CD4-positive, alpha-beta T cell treated with Interferon alpha-2 for 1 hour (primary cell): ENCODE measurements around the gene CCDC24.

Experiments
- DNase-seq, 2 donors: peaks; one replicate each; pipeline ENCODE4 v3.0.0-alpha.2; 2020 to 2022

The CCDC24 gene

DNA sequence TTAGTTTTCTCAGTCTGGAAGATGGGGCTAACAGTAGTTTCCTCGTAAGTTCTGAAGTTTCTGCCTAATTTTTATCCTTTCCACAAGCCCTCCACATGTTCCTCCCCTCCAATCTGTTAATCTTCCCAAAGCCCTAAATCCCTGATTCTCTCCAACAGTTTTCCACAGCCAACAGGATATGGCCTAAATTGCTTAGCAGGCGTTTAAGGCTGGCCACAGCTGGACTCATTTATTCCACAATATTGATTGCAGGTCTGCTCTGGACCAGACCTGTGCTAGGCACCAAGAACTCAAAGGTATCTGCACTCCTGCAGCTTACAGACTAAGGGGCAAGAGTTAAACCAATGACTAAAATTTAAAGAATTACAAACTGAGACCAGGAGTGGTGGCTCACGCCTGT lies 35.9 kb downstream of the CCDC24 start:
- no peak for DNase-seq

DNA sequence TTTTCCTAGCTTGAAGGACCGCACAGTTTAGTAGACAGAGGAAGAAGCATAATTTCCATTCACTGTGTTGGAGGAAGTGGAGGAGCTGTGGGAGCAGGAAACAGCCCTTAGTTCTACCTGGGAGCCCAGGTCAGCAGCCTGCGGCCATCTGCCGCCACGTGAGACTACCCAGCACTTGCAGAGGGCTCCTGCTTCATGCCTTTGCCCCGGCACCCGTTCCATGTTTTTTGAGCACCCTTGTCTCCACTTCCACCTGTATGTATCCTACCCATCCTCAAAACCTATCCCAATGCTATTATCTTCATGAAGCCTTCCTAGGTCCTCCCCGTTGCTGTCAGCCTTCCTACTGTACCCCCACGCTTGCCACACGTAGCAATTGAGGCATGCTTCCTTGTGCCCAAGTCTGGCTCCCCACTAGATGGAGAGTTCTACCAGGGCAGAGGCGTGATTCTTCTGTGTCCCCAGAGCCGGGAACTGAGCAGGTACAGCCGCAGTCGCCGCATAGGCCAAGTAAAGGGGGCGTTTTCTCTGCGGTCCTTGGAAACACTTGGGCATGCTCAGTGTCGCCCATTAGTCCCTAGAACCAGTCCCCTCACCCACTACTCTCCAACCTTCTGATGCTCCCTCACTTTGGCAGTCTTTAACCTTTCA lies 38.0 kb downstream of the CCDC24 start:
- no peak for DNase-seq

DNA sequence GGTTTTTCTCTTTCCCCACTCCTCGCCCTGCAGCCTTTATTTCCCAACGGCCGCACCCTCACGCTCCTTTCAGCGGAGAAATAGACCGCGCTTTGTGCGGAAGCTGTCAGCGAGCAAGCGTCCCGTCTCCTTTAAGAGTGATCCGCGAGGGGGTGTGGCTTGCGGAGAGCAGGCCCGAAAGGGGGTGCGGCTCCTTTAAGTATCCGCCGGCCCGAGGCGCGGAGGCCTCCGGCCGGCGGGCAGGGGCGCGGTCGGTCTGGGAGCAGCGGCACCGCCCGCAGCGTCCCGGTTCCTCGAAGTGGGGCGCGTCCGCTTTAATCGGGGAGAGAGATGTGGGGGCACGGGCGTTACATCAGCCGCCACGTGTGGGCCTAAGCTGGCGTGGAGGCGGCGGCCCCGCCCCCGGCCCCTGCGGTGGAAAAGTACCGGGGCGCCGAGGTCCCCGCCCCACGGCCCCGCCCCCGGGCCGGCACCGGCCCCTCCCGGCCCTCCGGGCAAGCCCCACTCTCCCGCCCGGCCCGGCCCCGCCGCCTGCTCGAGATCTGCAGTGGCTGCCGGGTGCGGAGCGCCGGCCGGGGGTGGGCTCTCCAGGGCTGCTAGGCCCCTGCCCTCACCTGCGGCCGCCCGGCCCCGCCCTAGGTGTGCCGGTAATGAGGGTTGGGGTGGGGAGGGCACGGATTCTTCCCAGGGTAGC lies 38.7 kb downstream of the CCDC24 start:
- DNase-seq = peak; percentile 83 to 88

DNA sequence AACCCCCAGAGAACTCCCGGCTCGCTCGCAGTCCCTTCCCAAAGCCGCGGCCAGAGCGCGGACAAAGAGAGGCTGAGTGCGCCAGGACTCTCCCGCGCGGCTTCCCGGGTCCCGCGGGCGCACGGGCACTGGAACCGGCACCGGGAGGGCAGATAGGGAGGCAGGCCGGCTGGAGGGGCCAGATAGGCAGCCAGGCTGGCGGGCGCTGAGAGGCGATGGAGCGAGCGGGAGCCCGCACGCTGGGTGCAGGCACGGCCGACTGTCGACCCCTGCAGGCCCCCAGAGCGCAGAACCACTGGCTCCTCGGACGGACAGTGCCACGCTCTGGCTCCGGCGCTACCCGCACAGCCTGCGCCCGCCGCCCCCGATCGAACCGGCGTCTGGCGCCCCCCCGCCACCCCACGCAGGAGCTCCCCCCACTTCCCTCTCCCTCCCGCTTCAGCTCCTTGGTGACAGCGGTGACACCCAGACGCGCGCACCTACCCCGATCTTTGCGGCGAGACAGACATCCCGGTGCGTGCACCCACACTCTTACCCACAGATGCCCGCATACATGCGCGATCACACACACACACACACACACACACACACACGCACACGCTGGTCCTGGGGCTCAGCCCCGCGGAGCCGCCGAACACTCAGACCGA lies 39.3 kb downstream of the CCDC24 start:
- DNase-seq = peak; percentile 28 to 62

DNA sequence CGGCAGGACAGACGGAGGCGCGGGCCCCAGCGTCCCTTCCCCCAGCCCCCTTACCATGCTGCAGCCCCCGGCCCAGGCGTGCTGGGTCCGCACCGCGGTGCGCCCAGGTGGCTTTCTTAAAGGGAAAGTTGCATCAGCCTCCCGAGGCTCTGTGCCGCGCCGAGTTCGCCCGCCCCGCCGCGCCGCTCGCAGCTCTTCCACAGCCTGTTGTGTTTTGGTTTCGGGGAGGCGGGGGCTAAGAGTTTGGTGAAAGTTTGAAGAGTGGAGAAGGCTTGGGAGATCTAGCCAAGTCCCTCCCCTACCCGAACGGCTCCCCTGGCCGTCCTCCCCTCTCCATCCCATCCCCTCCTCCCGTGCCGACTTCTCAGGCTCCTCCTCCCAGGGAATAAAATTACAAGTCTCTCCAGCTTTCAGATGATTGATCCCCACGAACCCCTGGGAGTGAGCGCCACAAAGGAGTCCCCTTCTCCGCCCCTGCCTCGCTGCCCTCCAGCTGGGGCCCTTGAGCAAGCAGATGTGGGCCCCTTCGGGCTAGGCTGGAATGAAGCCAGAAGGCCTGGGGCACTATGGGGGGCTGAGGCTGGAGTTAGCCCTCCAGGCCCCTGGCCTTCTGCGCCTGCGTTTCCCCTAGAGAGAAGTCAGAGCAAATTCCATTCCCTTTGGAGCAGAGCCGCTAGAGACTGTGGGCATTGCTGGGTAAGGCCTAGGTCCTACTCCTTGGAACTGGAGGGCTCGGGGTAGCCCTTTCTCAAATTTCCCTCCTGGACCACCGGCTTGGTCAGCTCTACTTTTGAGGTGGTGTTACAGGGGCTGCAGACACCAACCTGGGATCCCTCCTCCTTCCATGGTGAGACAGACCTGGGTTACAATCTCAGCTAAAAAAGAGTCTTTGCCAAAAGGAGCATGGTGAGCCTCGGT lies 40.1 kb downstream of the CCDC24 start, which contains the start of gene SLC6A9:
Gene SLC6A9, minus strand, starts transcription at position 211 of the 918 bp plus-strand sequence. CDS start 7,185 bp downstream, outside the sequence.
- DNase-seq = no peak

DNA sequence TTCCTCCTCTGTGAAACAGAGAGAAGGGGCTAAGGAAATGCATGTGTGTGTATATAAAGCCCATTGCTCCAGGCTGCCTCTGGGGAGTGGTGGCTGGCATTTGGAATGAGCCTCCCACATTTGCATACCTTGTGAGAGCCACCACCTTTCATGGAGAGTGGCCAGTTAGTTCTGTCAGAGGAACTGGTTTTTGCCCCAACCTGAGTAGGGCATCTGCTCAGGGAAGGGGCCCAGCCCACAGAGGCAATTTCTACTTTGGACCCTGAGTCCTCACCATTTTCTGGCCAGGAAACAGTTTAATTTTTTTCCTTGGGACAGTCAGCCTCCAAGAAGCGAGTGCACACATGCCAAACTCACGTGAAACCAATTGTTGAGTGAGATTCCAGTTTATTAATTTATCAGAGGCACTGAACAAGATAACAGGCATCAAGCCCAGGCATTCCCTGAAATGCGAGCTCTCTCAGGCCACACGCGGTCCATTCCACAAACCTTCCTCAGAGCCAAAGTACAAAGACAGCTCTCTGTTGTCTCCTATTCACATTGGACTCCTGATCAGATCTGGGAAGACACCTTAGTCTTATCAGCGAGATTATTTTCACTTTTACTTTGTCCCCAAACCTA lies 40.9 kb downstream of the CCDC24 start:
- DNase-seq = no peak

DNA sequence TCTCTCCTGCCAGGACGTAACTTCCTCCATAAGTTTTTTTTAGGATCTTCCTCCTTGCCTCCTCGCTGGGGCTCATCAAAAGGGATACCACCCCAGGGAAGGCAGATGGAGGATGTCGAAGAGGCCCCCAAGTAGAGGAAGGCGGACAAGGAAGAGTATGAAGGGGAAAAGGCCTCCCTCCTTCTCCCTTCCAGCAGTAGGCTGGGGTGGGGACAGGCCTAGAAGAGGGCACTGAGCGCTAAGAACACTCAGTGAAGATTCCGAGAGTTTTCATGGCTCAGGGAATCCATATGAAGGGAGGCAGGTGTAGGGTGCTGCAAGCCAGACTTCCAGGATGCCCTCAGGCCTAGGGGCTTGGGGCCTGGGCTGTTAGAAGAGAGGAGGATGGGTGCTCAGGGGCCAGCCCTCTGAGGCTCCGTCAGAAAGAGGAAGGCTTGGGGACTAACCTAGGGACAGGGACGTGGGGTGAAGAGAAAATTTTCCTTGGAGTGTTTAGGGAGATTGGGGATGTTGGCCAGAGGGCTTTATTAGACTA lies 41.7 kb downstream of the CCDC24 start:
- no peak for DNase-seq

DNA sequence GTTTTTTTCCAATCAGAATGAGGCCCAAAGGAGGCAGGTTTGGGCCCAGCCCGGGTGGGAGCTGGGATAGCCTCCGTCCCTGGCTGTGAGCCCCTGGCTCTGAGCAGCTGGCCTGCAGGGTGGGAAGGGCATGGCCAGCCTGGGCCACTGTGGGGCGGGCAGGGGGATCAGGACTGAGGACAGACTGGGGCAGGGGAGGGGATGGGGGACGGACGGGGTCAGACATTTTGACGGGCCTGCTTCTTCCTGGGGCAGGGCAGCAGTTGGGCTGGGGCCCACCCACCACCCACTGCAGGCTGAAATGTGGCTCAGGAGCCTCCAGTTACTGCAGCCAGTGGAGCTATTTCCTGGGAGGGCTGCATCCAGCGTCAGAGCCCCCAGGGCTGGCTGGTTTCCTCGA lies 42.4 kb downstream of the CCDC24 start:
- DNase-seq = no peak

DNA sequence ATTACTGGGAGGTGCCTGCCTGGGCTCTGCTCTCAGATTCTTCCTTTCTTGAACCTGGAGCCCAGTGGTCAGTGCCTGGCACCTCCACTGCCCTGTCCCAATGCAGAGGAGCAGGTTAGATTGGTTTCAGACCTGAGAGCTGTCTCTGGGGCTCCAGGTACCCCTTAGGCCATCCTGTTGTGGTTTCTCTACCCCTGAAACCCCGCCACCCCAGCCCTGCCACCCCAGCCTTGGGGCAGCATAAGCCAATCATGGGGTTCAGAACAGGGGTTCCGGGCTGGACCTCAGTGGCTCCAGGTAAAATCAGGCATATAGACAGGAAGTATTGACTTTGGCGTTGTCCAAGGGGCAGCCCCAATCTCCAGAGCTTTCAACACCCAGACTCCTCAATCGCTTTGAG lies 43.0 kb downstream of the CCDC24 start:
- no peak for DNase-seq

DNA sequence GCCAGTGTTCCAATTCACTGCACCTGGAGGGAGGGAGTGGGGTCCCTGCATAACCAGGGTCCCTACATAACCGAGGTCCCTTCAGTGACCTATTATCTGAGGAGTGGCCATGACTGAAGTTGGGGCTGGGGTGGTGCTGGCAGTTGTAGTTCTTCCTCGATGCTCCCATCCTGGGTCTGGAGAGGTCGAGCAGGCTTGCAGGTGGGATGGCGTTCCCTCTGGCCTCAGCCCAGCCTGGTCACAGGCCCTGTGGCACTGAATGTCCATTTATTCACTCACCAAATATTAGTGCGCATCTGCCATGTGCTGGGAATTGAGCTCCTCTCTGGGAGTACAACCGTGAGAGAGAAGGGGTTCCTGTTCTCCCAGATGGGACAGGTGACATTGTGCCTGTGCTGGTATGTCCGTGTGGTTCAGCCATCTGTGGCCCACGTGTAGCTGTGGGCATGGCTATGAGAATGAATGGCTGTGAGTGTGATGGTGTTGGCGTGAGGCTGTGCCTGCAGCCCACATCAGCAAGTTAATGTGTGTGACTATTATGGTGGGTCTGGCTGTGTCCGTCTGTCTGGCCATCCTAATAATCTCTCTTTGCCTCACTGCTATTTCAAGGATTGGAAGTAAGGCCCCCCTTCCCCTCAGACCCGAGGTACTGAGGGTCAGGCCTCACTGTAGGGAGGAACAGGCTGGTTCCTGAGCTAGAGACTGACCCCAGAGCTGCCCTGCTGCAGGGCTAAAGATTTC lies 43.7 kb downstream of the CCDC24 start:
- DNase-seq = no peak

DNA sequence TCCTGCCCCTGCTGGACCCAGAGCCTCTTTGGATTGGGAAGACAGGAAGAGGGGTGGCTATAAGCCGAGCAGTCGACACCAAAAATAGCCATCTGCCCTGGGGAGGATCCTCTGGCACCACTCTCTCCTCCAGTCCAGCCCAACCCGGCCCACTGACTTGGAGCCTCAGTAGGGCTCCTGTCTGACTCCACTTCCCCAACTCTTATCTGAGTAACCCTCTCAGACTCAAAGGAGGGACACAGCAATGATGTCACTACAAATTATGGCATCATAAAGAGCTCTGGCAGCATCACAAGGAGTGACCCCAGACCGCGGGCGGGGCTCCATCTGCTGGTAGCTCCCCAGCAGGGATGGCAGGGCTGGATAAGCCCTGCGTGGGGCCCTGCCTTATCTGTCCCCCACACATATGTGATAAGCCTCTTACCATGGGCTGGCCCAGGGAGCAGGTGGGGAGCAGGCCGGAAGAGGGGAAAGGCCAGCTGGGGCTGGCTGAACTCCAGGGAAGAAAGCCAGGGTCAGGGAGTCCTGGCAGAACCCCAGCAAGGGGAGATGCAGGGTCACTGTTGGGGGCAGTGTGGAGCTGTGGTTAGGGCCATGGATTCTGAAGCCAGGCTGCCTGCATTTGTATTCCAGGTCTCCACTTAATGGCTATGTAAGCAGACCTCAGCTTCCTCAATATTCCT lies 44.5 kb downstream of the CCDC24 start:
- no peak for DNase-seq

DNA sequence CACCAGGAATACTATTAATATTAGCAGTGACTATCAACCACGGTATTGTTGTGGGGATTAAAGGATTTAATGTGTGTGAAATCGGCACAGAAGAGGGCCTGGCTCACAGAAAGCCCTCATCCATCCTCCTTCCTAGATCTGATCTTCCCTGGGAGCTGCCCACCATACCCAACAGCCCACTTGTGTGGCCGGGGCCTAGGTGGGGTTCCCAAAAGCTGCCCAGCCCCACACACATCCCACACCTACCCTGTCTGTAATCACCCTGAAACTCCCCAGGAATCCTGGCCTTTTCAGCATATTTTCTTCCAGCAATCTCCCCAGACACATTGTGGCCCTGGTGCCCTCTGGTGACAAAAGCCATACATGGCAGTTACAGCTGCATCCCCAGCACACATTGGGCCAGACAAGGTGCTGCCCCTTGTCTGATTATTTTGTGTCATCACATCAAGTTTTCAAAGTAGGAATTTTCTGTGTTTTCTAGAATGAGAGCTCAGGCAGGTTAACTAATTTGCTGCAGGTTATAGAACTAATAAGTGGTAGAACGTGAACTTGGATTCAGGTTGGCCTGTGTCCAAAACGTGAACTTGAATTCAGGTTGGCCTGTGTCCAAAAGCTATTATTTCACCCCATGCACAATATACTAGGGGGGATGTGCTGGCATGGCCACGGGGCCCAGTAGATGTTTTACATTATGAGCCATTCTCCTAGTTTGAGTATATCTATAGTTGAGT lies 45.2 kb downstream of the CCDC24 start:
- DNase-seq = peak; percentile 58 to 74

DNA sequence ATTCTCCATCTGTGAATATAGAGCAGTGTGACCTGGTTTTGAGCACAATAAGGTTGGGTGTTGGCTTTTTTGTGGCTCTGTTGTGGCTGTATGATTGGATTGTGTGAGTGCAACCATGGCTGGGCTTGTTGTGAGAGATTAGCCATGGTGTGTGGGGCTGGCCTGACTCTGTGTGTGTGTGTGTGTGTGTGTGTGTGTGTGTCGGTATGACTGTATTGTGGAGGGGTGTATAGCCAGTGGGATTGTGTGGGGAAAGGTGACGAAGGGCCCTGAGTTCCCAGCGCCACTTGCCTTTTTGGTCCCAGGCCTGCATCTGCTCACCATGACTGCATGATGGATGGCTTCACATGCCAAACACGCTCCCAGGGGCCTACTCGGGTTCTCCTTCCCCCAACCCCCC lies 45.8 kb downstream of the CCDC24 start:
- DNase-seq = no peak

DNA sequence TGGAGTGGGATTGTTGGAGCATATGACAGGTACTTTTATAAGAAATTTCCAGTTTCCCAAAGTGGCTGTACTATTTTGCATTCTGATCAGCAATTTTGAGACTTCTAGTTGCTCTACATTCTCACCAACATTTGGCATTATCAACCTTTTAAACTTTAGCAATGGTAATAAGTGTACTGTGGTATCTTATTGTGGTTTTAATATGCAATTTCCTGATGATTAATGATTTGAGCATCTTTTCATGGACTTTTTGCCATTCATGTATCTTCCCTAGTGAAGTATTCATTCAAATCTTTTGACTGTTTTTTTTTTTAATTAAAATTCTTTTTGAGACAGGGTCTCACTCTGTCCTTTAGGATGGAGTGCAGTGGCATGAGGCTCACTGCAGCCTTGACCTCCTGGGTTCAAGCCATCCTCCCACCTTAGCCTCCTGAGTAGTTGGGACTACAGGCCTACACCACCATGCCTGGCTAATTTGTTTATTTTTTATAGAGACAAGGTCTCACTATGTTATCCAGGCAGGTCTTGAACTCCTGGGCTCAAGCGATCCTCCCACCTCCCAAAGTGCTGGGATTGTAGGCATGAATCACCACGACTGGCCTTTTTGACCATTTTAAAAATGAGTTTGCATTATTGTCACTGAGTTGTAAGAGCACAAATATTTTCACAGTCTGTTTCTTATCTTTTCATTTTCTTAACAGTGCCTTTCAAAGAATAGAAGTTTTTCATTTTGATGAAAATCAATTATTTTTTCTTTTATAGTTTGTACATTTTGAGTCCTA lies 47.7 kb downstream of the CCDC24 start:
- no peak for DNase-seq

DNA sequence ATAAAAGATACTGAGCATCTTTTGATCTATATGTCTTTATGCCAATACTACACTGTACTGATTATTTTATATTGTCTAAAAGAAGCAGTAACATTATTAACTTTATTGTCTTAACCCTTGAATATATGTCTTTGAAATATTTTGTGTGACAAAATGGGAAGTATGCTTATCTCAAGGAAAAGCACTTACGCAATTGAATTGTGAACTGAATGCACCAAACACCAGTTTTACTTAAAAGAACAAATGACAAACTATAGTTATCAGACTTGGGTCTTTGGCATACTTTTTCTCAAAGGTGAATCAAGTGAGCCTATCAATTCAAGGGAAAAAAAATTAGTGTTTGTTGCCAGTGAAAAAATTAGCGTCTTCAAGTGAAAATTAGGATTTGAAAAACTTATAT lies 49.0 kb downstream of the CCDC24 start:
- DNase-seq = no peak

DNA sequence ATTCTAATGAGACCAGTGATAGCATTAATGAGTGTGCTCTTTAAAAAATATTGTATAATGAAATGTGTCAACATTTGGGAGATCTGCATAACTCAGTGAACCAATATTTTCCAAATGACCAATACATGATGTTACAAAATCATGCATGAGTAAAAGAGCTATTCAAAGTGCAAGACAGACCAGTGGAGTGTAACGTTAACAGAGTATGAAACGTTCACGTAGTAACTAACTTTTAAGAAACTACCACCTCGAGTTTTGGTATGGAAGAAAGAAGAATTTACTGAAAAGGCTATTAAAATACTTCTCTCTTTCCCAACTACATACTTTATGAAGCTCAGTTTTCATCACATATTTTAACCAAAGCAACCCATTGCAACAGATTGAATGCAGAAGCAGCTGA lies 49.4 kb downstream of the CCDC24 start:
- no peak for DNase-seq

DNA sequence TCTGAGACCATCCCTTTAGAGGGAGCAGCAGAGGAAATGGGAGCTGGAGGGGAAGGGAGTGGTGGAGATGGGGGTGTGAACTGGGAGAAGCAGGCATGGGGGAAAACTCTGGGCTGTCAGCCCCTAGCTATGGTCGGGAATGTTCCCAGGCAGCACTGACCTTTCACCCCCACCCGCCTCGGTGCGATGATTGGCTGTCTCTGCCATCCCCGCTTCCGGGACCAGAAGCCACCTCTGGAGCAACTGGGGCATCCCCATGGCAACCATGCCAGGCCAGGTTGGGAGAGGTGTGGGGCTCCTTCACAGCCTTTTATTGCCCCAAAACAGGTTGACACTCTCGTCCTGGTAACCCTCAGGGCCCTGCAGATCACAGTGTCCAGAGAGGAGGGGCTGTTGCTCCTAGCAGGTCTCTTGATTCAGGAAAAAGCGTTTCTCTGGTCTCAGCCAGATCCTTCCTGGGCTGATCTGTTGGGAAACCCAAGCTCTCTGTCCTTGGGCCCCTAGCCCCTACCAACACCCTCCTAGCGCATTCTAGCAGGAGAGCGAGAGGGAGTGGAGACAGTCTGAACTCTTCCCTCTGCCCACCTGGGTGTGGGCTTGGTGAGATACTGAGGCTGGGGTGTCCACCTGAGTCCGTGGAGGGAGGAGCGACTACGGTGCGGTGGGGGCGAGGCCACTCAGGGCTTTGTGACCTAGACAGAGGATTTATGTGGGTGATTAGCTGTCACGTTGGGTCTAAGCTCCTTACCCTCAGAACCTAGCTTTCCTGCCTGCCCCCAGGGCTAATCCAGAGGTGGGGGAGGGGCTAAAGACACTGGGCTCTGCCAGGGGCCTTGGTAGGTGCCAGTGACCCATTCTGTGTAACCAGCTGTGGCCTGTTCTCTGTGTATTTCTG lies 52.0 kb downstream of the CCDC24 start:
- no peak for DNase-seq

DNA sequence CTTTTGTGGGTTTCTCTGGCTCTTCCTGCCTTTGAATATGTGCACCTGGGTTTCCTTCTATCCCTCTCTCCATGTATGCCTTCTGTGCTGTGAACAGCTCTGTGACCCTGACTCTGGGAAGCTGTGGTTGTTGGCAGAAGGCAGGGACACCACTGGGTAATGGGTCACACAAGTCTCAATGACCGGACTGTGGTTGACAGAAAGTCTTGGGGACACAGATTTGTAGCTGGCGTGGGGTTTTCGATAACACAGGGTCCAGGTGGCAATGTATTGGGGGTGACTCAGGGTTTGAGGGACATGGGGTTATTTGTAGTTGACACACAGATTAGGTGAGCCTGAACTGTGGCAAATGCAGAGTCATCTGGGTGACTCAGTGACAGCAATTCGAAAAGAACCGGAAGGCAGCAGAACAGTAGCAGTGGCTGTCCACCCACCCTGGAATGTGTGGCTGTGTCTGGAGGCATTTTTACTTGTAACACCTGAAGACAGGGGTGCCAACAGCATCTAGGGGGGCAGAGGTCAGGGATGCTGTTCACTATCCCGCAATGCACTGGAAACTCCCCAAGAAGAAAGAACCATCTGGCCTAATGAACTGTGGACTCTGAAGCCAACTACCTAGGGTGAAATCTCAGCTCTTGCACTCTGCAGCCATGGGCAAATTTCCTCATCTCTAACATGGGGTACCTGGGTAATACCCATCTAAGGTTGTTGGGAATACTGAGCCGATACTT lies 52.8 kb downstream of the CCDC24 start:
- DNase-seq = no peak
